GM12878 (cell line): ENCODE results near the gene SPARC. TPM values are rescaled to one million over a fixed set of nuclear protein-coding genes. Genes with fewer than 3 reads are reported as not detected.

Source experiments
- ATF7 ChIP-seq: fragments of 450-650 bp; IDR thresholded peaks from 2 replicates; pipeline ENCODE4 v1.6.1; 2016; ENCODE audit warnings: low read depth, mild to moderate bottlenecking
- POU2F2 ChIP-seq: IDR thresholded peaks from 3 replicates; pipeline ENCODE4 v1.6.1; 2011; ENCODE audit warnings: low read depth, mild to moderate bottlenecking, low read length, borderline replicate concordance
- REST ChIP-seq: IDR thresholded peaks from 2 replicates; pipeline ENCODE4 v1.6.1; 2012; ENCODE audit warnings: mild to moderate bottlenecking, low read depth, low read length
- WRNIP1 ChIP-seq: IDR thresholded peaks from 2 replicates; pipeline ENCODE4 v1.6.1; 2011; ENCODE audit warnings: low read depth, low read length, improper control_type of control experiment, borderline replicate concordance
- polyA plus RNA-seq, 11 experiments: library from polyadenylated mRNA; depleted of rRNA in 4 of 11; unstranded in 6 of 11; stranded (reverse) in 5 of 11; fragments of >200 nt; fragmentation: Nextera tagmentation in 4 of 11; fragmentation: Illumina TruSeq in 1 of 11; extraction: Ambion mirVana in 4 of 11; extraction: Trizol in 1 of 11; gene quantifications; 1 replicate in 1 of 11; 2 replicates in 10 of 11; pipeline versions ENCODE4 v1.2.1 to v1.2.3, GENCODE V29; 2011 to 2016; ENCODE audit warnings: inconsistent platforms in 2 of 11, missing spikeins in 2 of 11, low read depth in 1 of 11
- total RNA-seq, 4 experiments: library from RNA; depleted of rRNA in 3 of 4; stranded (reverse); fragments of >200 nt in 3 of 4; fragmentation: Illumina TruSeq in 1 of 4; extraction: Trizol in 1 of 4; gene quantifications; 2 replicates each; pipeline versions ENCODE4 v1.2.1 to v1.2.3, GENCODE V29; 2013 to 2021
- TF ChIP-seq, protein P1 (sequence below): fragments of 450-650 bp; IDR thresholded peaks from 2 replicates; pipeline ENCODE4 v1.6.1; 2017; ENCODE audit warnings: mild to moderate bottlenecking
- TF ChIP-seq, protein P2 (sequence below): IDR thresholded peaks from 2 replicates; pipeline ENCODE4 v1.6.1; 2011; ENCODE audit warnings: borderline replicate concordance, low read depth, mild to moderate bottlenecking, moderate library complexity, low read length; ENCODE audit not compliant: insufficient read depth, poor library complexity, severe bottlenecking

The SPARC gene
- total and polyA plus RNA-seq, 10 of the 15 experiments (the other 5 are each of a cell fraction or from before 2014, with no cell fraction given), result 29.6 to 154 (median 57.0) TPM

- TF ChIP-seq, protein P1, sequence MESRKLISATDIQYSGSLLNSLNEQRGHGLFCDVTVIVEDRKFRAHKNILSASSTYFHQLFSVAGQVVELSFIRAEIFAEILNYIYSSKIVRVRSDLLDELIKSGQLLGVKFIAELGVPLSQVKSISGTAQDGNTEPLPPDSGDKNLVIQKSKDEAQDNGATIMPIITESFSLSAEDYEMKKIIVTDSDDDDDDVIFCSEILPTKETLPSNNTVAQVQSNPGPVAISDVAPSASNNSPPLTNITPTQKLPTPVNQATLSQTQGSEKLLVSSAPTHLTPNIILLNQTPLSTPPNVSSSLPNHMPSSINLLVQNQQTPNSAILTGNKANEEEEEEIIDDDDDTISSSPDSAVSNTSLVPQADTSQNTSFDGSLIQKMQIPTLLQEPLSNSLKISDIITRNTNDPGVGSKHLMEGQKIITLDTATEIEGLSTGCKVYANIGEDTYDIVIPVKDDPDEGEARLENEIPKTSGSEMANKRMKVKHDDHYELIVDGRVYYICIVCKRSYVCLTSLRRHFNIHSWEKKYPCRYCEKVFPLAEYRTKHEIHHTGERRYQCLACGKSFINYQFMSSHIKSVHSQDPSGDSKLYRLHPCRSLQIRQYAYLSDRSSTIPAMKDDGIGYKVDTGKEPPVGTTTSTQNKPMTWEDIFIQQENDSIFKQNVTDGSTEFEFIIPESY, result no peak
- TF ChIP-seq, protein P2, sequence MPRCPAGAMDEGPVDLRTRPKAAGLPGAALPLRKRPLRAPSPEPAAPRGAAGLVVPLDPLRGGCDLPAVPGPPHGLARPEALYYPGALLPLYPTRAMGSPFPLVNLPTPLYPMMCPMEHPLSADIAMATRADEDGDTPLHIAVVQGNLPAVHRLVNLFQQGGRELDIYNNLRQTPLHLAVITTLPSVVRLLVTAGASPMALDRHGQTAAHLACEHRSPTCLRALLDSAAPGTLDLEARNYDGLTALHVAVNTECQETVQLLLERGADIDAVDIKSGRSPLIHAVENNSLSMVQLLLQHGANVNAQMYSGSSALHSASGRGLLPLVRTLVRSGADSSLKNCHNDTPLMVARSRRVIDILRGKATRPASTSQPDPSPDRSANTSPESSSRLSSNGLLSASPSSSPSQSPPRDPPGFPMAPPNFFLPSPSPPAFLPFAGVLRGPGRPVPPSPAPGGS, result peak; percentile 98
- TF ChIP-seq ATF7, result peak; percentile 42; the same call in 1 of the 2 replicates
- TF ChIP-seq REST, result no peak
- peak; percentile 96 for TF ChIP-seq POU2F2
- no peak for TF ChIP-seq WRNIP1
- TF ChIP-seq, all 136 proteins: peak for 26
Measured at GRCh38 chr5:151661968-151662732, 24.6 kb downstream of the SPARC start (continued).
